Measurements from ENCODE around the gene FBXO47. TPM values are rescaled to one million over a fixed set of nuclear protein-coding genes. Genes with fewer than 3 reads are reported as not detected.

The FBXO47 gene
- total and polyA plus RNA-seq, 7 donors = not detected

GRCh38 chr17:38917259-38917658, 49.9 kb downstream of the FBXO47 start:
- no peaks in the 10 kb centered on the region for H3K27me3 ChIP-seq
- 89 to 95% methylated on average over 3 of the region's 3 CpGs for WGBS, 2 donors
- DNase-seq = peak; percentile 28
- H3K9me3 ChIP-seq = no peaks in the 10 kb centered on the region
- H3K4me3 ChIP-seq = no peak overlapping the region
- intact Hi-C loops (cut with DNase I) = no loop called here
- peaks cover 24 to 67% (median 46%) of the 10 kb centered on the region in 4 donors for H3K36me3 ChIP-seq
- no peak overlapping the region for H3K27ac ChIP-seq
- H3K4me1 ChIP-seq = peaks cover 0 to 66% (median 50%) of the 10 kb centered on the region in 4 donors
- TF ChIP-seq POLR2AphosphoS5 (IDR thresholded peaks at IDR 0.05) (no peak), POLR2A (IDR thresholded peaks at IDR 0.05) (no peak), EP300 (IDR thresholded peaks at IDR 0.05) (no peak), CTCF (IDR thresholded peaks at IDR 0.05) (no peak)

GRCh38 chr17:38916771-38917170, 50.4 kb downstream of the FBXO47 start:
- no peaks in the 10 kb centered on the region for H3K9me3 ChIP-seq
- TF ChIP-seq POLR2AphosphoS5 (IDR thresholded peaks at IDR 0.05) (no peak), POLR2A (IDR thresholded peaks at IDR 0.05) (no peak), CTCF (IDR thresholded peaks at IDR 0.05) (no peak), EP300 (IDR thresholded peaks at IDR 0.05) (no peak)
- peaks cover 0 to 66% (median 50%) of the 10 kb centered on the region in 4 donors for H3K4me1 ChIP-seq
- intact Hi-C loops (cut with DNase I) = no loop called here
- WGBS, 2 donors = 74 to 85% methylated on average over 8 of the region's 8 CpGs
- DNase-seq = peak; percentile 4
- H3K4me3 ChIP-seq = no peak overlapping the region
- peaks cover 24 to 67% (median 46%) of the 10 kb centered on the region in 4 donors for H3K36me3 ChIP-seq
- H3K27me3 ChIP-seq = no peaks in the 10 kb centered on the region
- H3K27ac ChIP-seq = no peak overlapping the region

- Histone ChIP-seq H3K4me3 (no peak overlapping the region), H3K27ac (no peak overlapping the region), H3K9me3 (no peaks in the 10 kb centered on the region), H3K4me1 (peaks cover 0 to 60% (median 38%) of the 10 kb centered on the region in 4 donors), H3K27me3 (no peaks in the 10 kb centered on the region), H3K36me3 (peaks cover 24 to 67% (median 48%) of the 10 kb centered on the region in 4 donors)
- intact Hi-C loops (cut with DNase I) = no loop called here
- DNase-seq = peak; percentile 22
- TF ChIP-seq POLR2A (IDR thresholded peaks at IDR 0.05) (no peak), EP300 (IDR thresholded peaks at IDR 0.05) (no peak), CTCF (IDR thresholded peaks at IDR 0.05) (no peak), POLR2AphosphoS5 (IDR thresholded peaks at IDR 0.05) (no peak)
- WGBS, 2 donors = 91 to 95% methylated on average over 7 of the region's 7 CpGs
Measured at GRCh38 chr17:38915639-38915995, 51.6 kb downstream of the FBXO47 start.

- TF ChIP-seq POLR2AphosphoS5 (IDR thresholded peaks at IDR 0.05) (no peak), POLR2A (IDR thresholded peaks at IDR 0.05) (no peak), CTCF (IDR thresholded peaks at IDR 0.05) (no peak), EP300 (IDR thresholded peaks at IDR 0.05) (no peak)
- peaks cover 0 to 53% (median 32%) of the 10 kb centered on the region in 4 donors for H3K4me1 ChIP-seq
- 63 to 78% methylated on average over 20 of the region's 20 CpGs for WGBS, 2 donors
- H3K27ac ChIP-seq = peak overlapping the region in 1 of 4 donors; percentile 15
- no peaks in the 10 kb centered on the region for H3K27me3 ChIP-seq
- H3K4me3 ChIP-seq = no peak overlapping the region
- DNase-seq = peak; percentile 58
- no peaks in the 10 kb centered on the region for H3K9me3 ChIP-seq
- intact Hi-C loops (cut with DNase I) = no loop called here
- H3K36me3 ChIP-seq = peaks cover 24 to 62% (median 48%) of the 10 kb centered on the region in 4 donors
Measured at GRCh38 chr17:38914741-38915638, 52.2 kb downstream of the FBXO47 start.

Data from sigmoid colon (tissue), 7 donors.